Lower lobe of right lung (tissue), 2 donors: ENCODE data around the gene SNAP25. TPM values are rescaled to one million over a fixed set of nuclear protein-coding genes. Genes with fewer than 3 reads are reported as not detected.

Experiments
- ATAC-seq, 2 donors: fragments of 200-7000 bp; cut with Tn5 transposase; one replicate each; pipeline ENCODE4 v1.9.1; 2020 to 2022; ENCODE audit warnings: mild to moderate bottlenecking in 2 of 2, moderate library complexity in 2 of 2
- DNase-seq: peaks from one replicate; pipeline ENCODE4 v3.0.0-alpha.2; 2020
- H3K27ac ChIP-seq: fragments of 200-600 bp; one replicate; pipeline ENCODE4 v1.8.0; 2022
- H3K27me3 ChIP-seq: fragments of 200-600 bp; one replicate; pipeline ENCODE4 v1.8.0; 2022; ENCODE audit warnings: low read depth
- H3K36me3 ChIP-seq: fragments of 200-600 bp; one replicate; pipeline ENCODE4 v1.8.0; 2022; ENCODE audit warnings: mild to moderate bottlenecking
- H3K4me1 ChIP-seq: fragments of 200-600 bp; one replicate; pipeline ENCODE4 v1.8.0; 2022
- H3K4me3 ChIP-seq: fragments of 200-600 bp; one replicate; pipeline ENCODE4 v1.8.0; 2022; ENCODE audit warnings: mild to moderate bottlenecking
- H3K9me3 ChIP-seq: fragments of 200-600 bp; one replicate; pipeline ENCODE4 v1.8.0; 2022
- CTCF ChIP-seq: fragments of 200-600 bp; IDR thresholded peaks from one replicate; pipeline ENCODE4 v1.8.0; 2022; ENCODE audit warnings: antibody characterized with exemption, mild to moderate bottlenecking
- intact Hi-C: fragments of 100-400 bp; cut with DNase I; formaldehyde crosslinking; loops from one replicate; pipeline ENCODE4 v1.11.0; 2022
- total RNA-seq: library from RNA; stranded (reverse); fragmentation: NEBNext Ultra II Directional; extraction: Animal tissue kit (Norgen Biotek cat#: 25700); gene quantifications from one replicate; pipeline ENCODE4 v1.2.1, GENCODE V29; 2021
- donor health status: DM: no; HTN: yes; CAD: no; lungs with severe emphysema.

SNAP25 gene
- total RNA-seq, 1 donor from 2014 or later, result 0.65 TPM

DNA sequence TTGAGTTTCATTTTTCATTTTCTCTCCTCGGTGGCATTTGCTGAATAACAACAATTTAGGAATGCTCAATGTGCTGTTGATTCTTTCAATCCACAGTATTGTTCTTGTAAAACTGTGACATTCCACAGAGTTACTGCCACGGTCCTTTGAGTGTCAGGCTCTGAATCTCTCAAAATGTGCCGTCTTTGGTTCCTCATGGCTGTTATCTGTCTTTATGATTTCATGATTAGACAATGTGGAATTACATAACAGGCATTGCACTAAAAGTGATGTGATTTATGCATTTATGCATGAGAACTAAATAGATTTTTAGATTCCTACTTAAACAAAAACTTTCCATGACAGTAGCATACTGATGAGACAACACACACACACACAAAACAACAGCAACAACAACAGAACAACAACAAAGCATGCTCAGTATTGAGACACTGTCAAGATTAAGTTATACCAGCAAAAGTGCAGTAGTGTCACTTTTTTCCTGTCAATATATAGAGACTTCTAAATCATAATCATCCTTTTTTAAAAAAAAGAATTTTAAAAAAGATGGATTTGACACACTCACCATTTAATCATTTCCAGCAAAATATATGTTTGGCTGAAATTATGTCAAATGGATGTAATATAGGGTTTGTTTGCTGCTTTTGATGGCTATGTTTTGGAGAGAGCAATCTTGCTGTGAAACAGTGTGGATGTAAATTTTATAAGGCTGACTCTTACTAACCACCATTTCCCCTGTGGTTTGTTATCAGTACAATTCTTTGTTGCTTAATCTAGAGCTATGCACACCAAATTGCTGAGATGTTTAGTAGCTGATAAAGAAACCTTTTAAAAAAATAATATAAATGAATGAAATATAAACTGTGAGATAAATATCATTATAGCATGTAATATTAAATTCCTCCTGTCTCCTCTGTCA, 88.1 kb downstream of the SNAP25 start:
- intact Hi-C loops, result no loop called here
- ATAC-seq, result no peak
- no peak for TF ChIP-seq CTCF
- no peak for DNase-seq
- Histone ChIP-seq H3K36me3 (no peaks in the 10 kb centered on the region), H3K4me3 (no peak overlapping the region), H3K27ac (no peak overlapping the region), H3K4me1 (no peaks in the 10 kb centered on the region), H3K27me3 (no peaks in the 10 kb centered on the region), H3K9me3 (no peaks in the 10 kb centered on the region)

DNA sequence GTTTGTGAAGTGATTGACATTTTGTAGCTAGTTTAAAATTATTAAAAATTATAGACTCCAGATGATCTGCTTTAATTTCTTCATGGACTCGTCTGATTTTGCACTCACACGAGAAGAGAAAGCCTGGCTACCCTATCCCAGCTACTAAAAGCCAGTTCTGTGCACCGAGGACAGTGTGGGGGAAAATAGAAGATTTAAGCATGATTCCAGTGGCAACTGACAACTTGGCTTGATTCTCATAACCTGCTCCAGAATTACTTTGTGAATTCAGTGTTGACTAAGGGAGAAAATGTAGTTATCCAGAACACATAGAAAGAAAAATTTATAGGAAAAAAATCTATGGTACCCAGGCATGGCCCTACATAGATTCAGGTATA, 88.7 kb downstream of the SNAP25 start:
- H3K9me3 ChIP-seq, result no peaks in the 10 kb centered on the region
- no peak for DNase-seq
- TF ChIP-seq CTCF, result no peak
- no peaks in the 10 kb centered on the region for H3K27me3 ChIP-seq
- H3K4me1 ChIP-seq, result no peaks in the 10 kb centered on the region
- no peak for ATAC-seq
- no peak overlapping the region for H3K27ac ChIP-seq
- no peaks in the 10 kb centered on the region for H3K36me3 ChIP-seq
- intact Hi-C loops, result no loop called here
- no peak overlapping the region for H3K4me3 ChIP-seq

- DNase-seq (no peak), ATAC-seq (no peak)
- no peaks in the 10 kb centered on the region for H3K36me3 ChIP-seq
- intact Hi-C loops, result no loop called here
- no peak overlapping the region for H3K4me3 ChIP-seq
- TF ChIP-seq CTCF, result no peak
- no peaks in the 10 kb centered on the region for H3K9me3 ChIP-seq
- no peaks in the 10 kb centered on the region for H3K27me3 ChIP-seq
- H3K27ac ChIP-seq, result no peak overlapping the region
- H3K4me1 ChIP-seq, result no peaks in the 10 kb centered on the region
These were observed 90.0 kb downstream of the SNAP25 start for GRCh38 chr20:10308652-10309051.

DNA sequence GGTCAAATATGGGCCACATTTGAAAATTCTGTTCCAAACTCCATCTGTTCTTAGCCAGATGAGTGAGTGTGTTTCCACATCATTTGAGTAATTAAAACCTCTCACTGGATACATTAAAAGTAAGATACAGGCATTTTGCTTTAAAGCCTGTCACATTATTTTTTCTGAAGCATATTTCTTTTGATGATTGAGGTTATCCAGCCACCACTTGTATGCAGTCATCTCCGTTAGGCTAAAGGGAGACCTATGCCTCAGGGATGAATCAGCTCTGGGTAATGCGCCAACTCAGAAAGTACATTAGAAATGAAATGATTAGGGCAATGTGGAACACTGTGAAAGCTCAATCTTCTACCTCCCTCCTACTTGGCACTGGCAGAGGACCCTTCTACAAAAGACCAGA, 90.7 kb downstream of the SNAP25 start:
- intact Hi-C loops, result no loop called here
- Histone ChIP-seq H3K27me3 (no peaks in the 10 kb centered on the region), H3K4me3 (no peak overlapping the region), H3K36me3 (no peaks in the 10 kb centered on the region), H3K4me1 (no peaks in the 10 kb centered on the region), H3K27ac (no peak overlapping the region), H3K9me3 (no peaks in the 10 kb centered on the region)
- TF ChIP-seq CTCF, result no peak
- ATAC-seq (no peak), DNase-seq (no peak)

DNA sequence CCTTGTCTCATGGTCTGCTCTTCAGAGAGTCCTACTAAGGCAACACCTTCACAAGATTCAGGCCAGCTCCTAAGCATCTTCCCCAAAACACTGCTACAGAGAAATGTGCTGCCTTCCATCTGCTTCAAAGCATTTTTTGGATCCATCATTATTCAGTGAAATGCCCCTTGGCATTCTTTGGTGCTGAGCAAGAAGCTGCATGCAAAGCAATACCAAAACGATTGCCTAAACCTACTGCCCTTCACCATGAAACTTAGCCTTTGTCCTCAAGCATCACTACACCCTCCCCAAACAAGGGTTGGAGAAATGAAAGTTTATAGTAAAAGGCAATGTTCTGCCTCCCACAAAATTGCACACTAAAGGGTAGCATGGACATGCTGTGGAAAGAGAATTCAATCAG, 93.5 kb downstream of the SNAP25 start:
- TF ChIP-seq CTCF, result no peak
- Histone ChIP-seq H3K9me3 (no peaks in the 10 kb centered on the region), H3K4me3 (no peak overlapping the region), H3K27me3 (no peaks in the 10 kb centered on the region), H3K27ac (no peak overlapping the region), H3K36me3 (no peaks in the 10 kb centered on the region), H3K4me1 (no peaks in the 10 kb centered on the region)
- DNase-seq, result no peak
- intact Hi-C loops, result no loop called here
- no peak for ATAC-seq
